Keratinocyte (primary cell): ENCODE results near the gene EPHB1. TPM values are rescaled to one million over a fixed set of nuclear protein-coding genes. Genes with fewer than 3 reads are reported as not detected.

Experiments used
- DNase-seq: peaks from one replicate; pipeline ENCODE4 v3.0.0-alpha.2; 2011; ENCODE audit warnings: low read depth, missing footprints, low spot score
- FAIRE-seq: peaks from 2 replicates; lab custom pipeline; 2011; peaks lifted over from hg19 to GRCh38; lab: Jason Lieb, UNC
- H2AFZ ChIP-seq: 2 replicates; pipeline ENCODE4 v1.6.0; 2012; ENCODE audit warnings: low read length, control low read depth, inconsistent platforms; ENCODE audit not compliant: control insufficient read depth
- H3K27ac ChIP-seq: 2 replicates; pipeline ENCODE4 v1.5.1; 2011; ENCODE audit warnings: low read length; ENCODE audit not compliant: control insufficient read depth, insufficient read depth
- H3K27me3 ChIP-seq: 3 replicates; pipeline ENCODE4 v1.6.0; 2011; ENCODE audit warnings: low read length; ENCODE audit not compliant: control insufficient read depth, insufficient read depth; ENCODE audit errors: extremely low read depth
- H3K36me3 ChIP-seq, 2 experiments: 2 replicates in 1 of 2; 3 replicates in 1 of 2; pipeline ENCODE4 v1.5.1; 2011; ENCODE audit warnings: low read length in 2 of 2, mild to moderate bottlenecking in 1 of 2; ENCODE audit not compliant: control insufficient read depth in 2 of 2, insufficient read depth in 2 of 2; ENCODE audit errors: extremely low read depth in 1 of 2
- H3K4me1 ChIP-seq: 3 replicates; pipeline ENCODE4 v1.5.1; 2011; ENCODE audit warnings: low read length; ENCODE audit not compliant: control insufficient read depth, insufficient read depth; ENCODE audit errors: extremely low read depth
- H3K4me2 ChIP-seq: 3 replicates; pipeline ENCODE4 v1.6.0; 2011; ENCODE audit warnings: low read depth, low read length; ENCODE audit not compliant: control insufficient read depth, insufficient read depth; ENCODE audit errors: extremely low read depth
- H3K4me3 ChIP-seq, 3 experiments: fragments of 200-600 bp in 1 of 3; sonication (generic) in 1 of 3; 2 replicates in 2 of 3; 3 replicates in 1 of 3; pipeline ENCODE4 v1.5.1; 2011 to 2016; ENCODE audit warnings: low read length in 3 of 3, mild to moderate bottlenecking in 3 of 3, control low read depth in 2 of 3, inconsistent platforms in 1 of 3, low read depth in 1 of 3, mixed read lengths in 1 of 3, mixed run types in 1 of 3, moderate library complexity in 1 of 3; ENCODE audit not compliant: control insufficient read depth in 2 of 3, insufficient read depth in 2 of 3; ENCODE audit errors: extremely low read depth in 1 of 3
- H3K79me2 ChIP-seq: 2 replicates; pipeline ENCODE4 v1.6.0; 2012; ENCODE audit warnings: low read length; ENCODE audit not compliant: control insufficient read depth, insufficient read depth
- H3K9ac ChIP-seq: 3 replicates; pipeline ENCODE4 v1.6.0; 2011; ENCODE audit warnings: low read length; ENCODE audit not compliant: control insufficient read depth, insufficient read depth; ENCODE audit errors: extremely low read depth
- H3K9me1 ChIP-seq: 3 replicates; pipeline ENCODE4 v1.6.0; 2011; ENCODE audit warnings: low read length; ENCODE audit not compliant: control insufficient read depth, insufficient read depth; ENCODE audit errors: extremely low read depth
- H3K9me3 ChIP-seq: 2 replicates; pipeline ENCODE4 v1.5.1; 2012; ENCODE audit warnings: low read depth, low read length; ENCODE audit not compliant: control insufficient read depth
- H4K20me1 ChIP-seq: 3 replicates; pipeline ENCODE4 v1.6.0; 2011; ENCODE audit warnings: low read length; ENCODE audit not compliant: control insufficient read depth, insufficient read depth; ENCODE audit errors: extremely low read depth
- EZH2 ChIP-seq: IDR thresholded peaks from one replicate; pipeline ENCODE4 v1.6.1; 2012; ENCODE audit warnings: inconsistent platforms, mild to moderate bottlenecking, low read length, moderate library complexity
- dilution Hi-C: fragments of 300-500 bp; cut with MboI; formaldehyde crosslinking; loops from one replicate; pipeline ENCODE4 v1.7.0; 2020; ENCODE audit warnings: low sequenced_read_pairs; ENCODE audit not compliant: extremely low pct_ligation_motif_present
- polyA plus RNA-seq, 5 experiments: library from polyadenylated mRNA; depleted of rRNA in 3 of 5; stranded (reverse) in 3 of 5; stranded (forward) in 1 of 5; unstranded in 1 of 5; fragments of >200 nt; gene quantifications; 1 replicate in 1 of 5; 2 replicates in 3 of 5; 3 replicates in 1 of 5; pipeline versions ENCODE4 v1.2.1 to v1.2.3, GENCODE V29; 2011 to 2012; ENCODE audit warnings: missing spikeins in 2 of 5, low read depth in 1 of 5, low replicate concordance in 1 of 5
- TF ChIP-seq, protein P1 (sequence below), 3 experiments: IDR thresholded peaks in 1 of 3; conservative IDR thresholded peaks in 1 of 3; optimal IDR thresholded peaks in 1 of 3; 2 replicates in 2 of 3; 3 replicates in 1 of 3; pipeline versions ENCODE3 to v1.5.1; 2011; ENCODE audit warnings: low read length in 3 of 3, mild to moderate bottlenecking in 3 of 3, moderate library complexity in 2 of 3, control low read depth in 1 of 3, inconsistent platforms in 1 of 3; ENCODE audit not compliant: insufficient read depth in 2 of 3; ENCODE audit errors: extremely low read depth in 1 of 3

EPHB1 gene
- polyA plus RNA-seq, 1 donor (not counting 4 experiments of a cell fraction or from before 2014, with no cell fraction given), result 0.01 TPM

- TF ChIP-seq, protein P1, sequence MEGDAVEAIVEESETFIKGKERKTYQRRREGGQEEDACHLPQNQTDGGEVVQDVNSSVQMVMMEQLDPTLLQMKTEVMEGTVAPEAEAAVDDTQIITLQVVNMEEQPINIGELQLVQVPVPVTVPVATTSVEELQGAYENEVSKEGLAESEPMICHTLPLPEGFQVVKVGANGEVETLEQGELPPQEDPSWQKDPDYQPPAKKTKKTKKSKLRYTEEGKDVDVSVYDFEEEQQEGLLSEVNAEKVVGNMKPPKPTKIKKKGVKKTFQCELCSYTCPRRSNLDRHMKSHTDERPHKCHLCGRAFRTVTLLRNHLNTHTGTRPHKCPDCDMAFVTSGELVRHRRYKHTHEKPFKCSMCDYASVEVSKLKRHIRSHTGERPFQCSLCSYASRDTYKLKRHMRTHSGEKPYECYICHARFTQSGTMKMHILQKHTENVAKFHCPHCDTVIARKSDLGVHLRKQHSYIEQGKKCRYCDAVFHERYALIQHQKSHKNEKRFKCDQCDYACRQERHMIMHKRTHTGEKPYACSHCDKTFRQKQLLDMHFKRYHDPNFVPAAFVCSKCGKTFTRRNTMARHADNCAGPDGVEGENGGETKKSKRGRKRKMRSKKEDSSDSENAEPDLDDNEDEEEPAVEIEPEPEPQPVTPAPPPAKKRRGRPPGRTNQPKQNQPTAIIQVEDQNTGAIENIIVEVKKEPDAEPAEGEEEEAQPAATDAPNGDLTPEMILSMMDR (optimal IDR thresholded peaks at IDR 0.05 in 1 of 3, IDR thresholded peaks at IDR 0.05 in 1 of 3, conservative IDR thresholded peaks at IDR 0.05 in 1 of 3; ENCODE audit: extremely low read depth in 1 of 3, insufficient read depth in 2 of 3, low read length in 3 of 3), result no peak
- TF ChIP-seq EZH2, result no peak
- dilution Hi-C loops, result no loop called here
- FAIRE-seq (no peak), DNase-seq (no peak)
- Histone ChIP-seq H3K9ac (no peak overlapping the region), H3K4me1 (no peaks in the 10 kb centered on the region), H2AFZ (no peak overlapping the region), H3K36me3 (no peaks in the 10 kb centered on the region), H3K79me2 (no peaks in the 10 kb centered on the region), H4K20me1 (no peaks in the 10 kb centered on the region), H3K9me1 (no peaks in the 10 kb centered on the region), H3K27me3 (no peaks in the 10 kb centered on the region), H3K4me2 (no peak overlapping the region), H3K27ac (no peak overlapping the region), H3K4me3 (no peak overlapping the region), H3K9me3 (no peaks in the 10 kb centered on the region)
These were observed 40.9 kb upstream of the EPHB1 start for GRCh38 chr3:134753999-134754742.

- Histone ChIP-seq H3K4me1 (no peaks in the 10 kb centered on the region), H3K27me3 (no peaks in the 10 kb centered on the region), H4K20me1 (no peaks in the 10 kb centered on the region), H3K9me3 (no peaks in the 10 kb centered on the region), H3K9me1 (no peaks in the 10 kb centered on the region), H3K27ac (no peak overlapping the region), H3K4me2 (no peak overlapping the region), H3K79me2 (no peaks in the 10 kb centered on the region), H3K4me3 (no peak overlapping the region), H2AFZ (no peak overlapping the region), H3K36me3 (no peaks in the 10 kb centered on the region), H3K9ac (no peak overlapping the region)
- dilution Hi-C loops, result no loop called here
- no peak for FAIRE-seq
- no peak for TF ChIP-seq EZH2
- TF ChIP-seq, protein P1 (optimal IDR thresholded peaks at IDR 0.05 in 1 of 3, IDR thresholded peaks at IDR 0.05 in 1 of 3, conservative IDR thresholded peaks at IDR 0.05 in 1 of 3; ENCODE audit: extremely low read depth in 1 of 3, insufficient read depth in 2 of 3, low read length in 3 of 3), result peak; percentile 76 to 93 (median 81)
- DNase-seq, result no peak
These were observed 40.1 kb upstream of the EPHB1 start for GRCh38 chr3:134754768-134755559.
